SK-N-MC (cell line): ENCODE results near the gene GDPD5.

Experiments
- EZH2 ChIP-seq: fragments of 200-600 bp; sonication (generic); IDR thresholded peaks from one replicate; pipeline ENCODE4 v1.6.1; 2017; ENCODE audit warnings: antibody characterized with exemption
- FOXP2 ChIP-seq: optimal IDR thresholded peaks from 2 replicates; pipeline ENCODE3; 2011; ENCODE audit warnings: mild to moderate bottlenecking, moderate library complexity; ENCODE audit not compliant: insufficient read depth; ENCODE audit errors: extremely low read length, control extremely low read depth
- POLR2AphosphoS5 ChIP-seq: IDR thresholded peaks from 2 replicates; pipeline ENCODE4 v1.6.1; 2012; ENCODE audit warnings: mild to moderate bottlenecking, low read depth, low read length, borderline replicate concordance

DNA sequence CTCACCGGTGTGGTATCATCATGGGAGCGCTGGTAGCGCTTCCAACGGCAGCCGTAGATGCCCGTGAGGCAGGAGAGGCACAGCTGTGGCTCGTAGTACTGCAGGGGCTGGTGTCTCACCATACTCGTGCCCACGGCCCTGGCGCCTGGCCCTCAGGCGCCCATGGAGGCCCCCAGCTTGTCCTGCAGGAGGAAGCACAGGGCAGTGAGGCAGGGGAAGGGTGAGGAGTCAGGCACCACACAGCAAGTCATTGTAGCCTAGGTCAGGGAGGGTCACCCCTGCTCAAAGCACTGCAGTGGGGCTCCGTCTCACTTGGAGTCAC lies 48.2 kb downstream of the GDPD5 start:
- no peak for TF ChIP-seq POLR2AphosphoS5
- no peak for TF ChIP-seq EZH2
- TF ChIP-seq FOXP2, result no peak
